Mammary epithelial cell (primary cell): ENCODE data around the gene MLST8.

Source experiments
- CTCF ChIP-seq, 2 donors: IDR thresholded peaks in 1 of 2; conservative IDR thresholded peaks in 1 of 2; 2 replicates each; pipeline ENCODE4 v1.5.1; 2011 to 2012; ENCODE audit warnings: inconsistent platforms in 2 of 2, low read length in 2 of 2, mild to moderate bottlenecking in 2 of 2, control low read depth in 1 of 2, low read depth in 1 of 2; ENCODE audit not compliant: insufficient read depth in 1 of 2; ENCODE audit errors: extremely low read depth in 1 of 2
- EZH2 ChIP-seq: IDR thresholded peaks from 2 replicates; pipeline ENCODE4 v1.6.1; 2012; ENCODE audit warnings: low read length, inconsistent platforms, borderline replicate concordance

GRCh38 chr16:2183671-2184070, 21.6 kb upstream of the MLST8 start:
- no peak for TF ChIP-seq CTCF (conservative IDR thresholded peaks at IDR 0.05 in 1 of 2, IDR thresholded peaks at IDR 0.05 in 1 of 2; ENCODE audit: extremely low read depth in 1 of 2, insufficient read depth in 1 of 2, low read depth in 1 of 2, low read length in 2 of 2)
- TF ChIP-seq EZH2: no peak
